ENCODE measurements around the gene C17orf67.
"Not testable (repeated sequence)": the region's sequence is repeated elsewhere in the genome, so short reads cannot be mapped to it uniquely, and the experiment has no call there.

The C17orf67 gene

GRCh38 chr17:56770427-56770826 lies 63.3 kb downstream of the C17orf67 start:
- DNase-seq, result no peak

- DNase-seq, result no peak
These were observed 68.3 kb downstream of the C17orf67 start for GRCh38 chr17:56765449-56765848.

- no peak for DNase-seq
These were observed 70.7 kb downstream of the C17orf67 start for GRCh38 chr17:56762988-56763387.

DNA sequence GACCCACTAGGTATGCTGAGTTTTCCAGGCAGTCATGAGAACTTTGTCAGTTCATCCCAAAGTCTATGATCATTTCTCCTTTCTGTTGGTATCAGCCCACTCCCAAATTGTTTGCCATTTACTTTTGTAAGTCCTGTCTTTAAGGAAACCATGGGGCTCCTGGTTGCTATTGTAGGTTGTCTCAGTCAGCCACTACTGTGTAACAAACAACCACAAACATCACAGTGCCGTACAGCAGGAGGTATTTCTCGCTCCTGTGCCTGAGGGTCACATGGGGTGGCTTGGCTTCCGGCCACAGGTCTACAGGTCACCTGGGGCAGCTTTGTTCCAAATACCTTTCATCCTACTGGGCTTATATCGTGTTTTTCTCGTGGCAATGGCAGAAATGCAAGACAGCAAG lies 71.6 kb downstream of the C17orf67 start:
- no peak for DNase-seq

DNA sequence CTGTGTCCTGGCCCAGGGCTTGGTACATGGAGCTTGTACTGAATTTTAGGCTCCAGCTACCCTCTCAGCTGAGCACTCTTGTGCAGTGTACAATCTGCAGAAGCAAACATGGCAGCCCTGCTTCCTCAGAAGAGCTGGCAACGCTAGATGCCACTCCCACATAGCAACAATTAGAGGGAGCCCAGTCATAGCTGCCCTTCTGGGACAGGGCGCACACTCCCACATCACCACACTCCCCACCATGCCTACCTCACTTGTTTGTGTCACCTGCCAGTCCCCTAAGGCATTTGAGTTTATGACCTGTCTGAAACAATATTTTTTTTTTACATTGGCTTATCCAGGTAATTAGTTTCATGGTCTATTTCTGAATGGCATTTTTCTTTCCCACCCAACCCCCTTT lies 72.3 kb downstream of the C17orf67 start:
- DNase-seq, result no peak

GRCh38 chr17:56757611-56758010 lies 76.1 kb downstream of the C17orf67 start:
- not testable (repeated sequence) for DNase-seq

DNA sequence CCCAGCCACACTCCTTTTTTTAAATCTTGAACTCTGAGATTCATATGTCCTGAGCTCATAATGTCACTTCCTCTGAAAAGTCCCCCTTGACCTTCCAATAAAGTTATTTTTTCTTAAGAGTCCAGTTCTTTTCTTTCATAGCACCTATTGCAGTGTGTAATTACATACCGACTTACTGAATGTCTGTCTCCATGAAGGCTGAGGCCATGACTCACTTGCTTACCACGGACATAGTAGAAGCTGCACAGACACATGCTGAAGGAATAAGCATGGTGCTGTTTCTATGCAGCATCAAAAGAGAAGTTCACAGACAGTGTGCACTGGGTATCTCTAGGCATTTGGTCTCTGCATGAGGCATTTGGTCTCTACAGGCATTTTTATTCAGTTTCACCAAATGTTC lies 77.2 kb downstream of the C17orf67 start:
- no peak for DNase-seq

DNA sequence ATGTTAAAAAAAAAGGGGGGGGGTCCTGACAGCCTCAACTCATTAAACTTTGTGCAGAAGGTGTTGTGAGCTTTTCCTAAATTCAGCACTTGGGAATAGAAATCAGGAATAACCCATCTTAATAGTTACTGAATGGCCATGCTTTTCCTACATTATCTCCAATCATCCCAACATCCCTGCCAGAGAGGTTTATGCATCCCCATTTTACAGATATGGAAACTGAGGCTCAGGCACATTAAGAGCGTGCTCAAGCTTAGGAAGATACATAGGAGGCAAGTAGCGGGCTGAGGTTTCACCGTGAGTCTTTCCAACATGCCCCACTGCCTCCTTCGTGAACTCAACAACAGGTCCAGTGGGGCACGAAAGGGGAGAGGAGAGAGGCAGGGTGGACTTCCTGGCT lies 78.4 kb downstream of the C17orf67 start:
- no peak for DNase-seq

- no peak for DNase-seq
These were observed 79.1 kb downstream of the C17orf67 start for GRCh38 chr17:56754523-56755208.

GRCh38 chr17:56752263-56752836 lies 81.4 kb downstream of the C17orf67 start:
- DNase-seq, result no peak

DNA sequence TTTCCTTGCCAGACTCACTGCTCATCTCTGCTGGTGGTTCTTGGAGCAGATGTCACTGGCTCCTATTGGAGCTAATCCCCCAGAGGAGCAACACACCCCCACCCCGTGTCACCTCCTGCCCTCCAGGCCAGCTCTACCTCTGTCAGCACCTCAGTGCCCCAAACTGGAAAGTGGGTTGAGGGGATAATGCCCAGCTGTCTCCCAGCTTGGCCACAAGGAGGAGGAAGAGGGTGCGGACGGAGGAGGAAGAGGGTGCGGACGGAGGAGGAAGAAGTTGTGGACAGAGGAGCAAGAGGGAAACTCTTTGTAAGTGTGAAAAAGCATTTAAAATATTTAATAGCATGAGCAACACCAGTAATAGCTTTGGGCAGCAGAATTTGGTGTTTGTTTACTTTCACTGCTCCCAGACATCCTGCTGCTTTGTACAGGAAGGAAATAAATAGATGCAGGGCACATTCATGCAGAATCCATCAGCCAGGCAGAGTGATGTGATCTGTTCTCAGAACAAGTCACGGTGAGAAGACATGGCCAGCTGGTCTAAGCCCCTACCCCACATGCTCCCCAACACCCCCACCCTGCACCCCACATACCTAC lies 82.5 kb downstream of the C17orf67 start:
- DNase-seq, result no peak

GRCh38 chr17:56744721-56745120 lies 89.0 kb downstream of the C17orf67 start:
- DNase-seq, result no peak

DNA sequence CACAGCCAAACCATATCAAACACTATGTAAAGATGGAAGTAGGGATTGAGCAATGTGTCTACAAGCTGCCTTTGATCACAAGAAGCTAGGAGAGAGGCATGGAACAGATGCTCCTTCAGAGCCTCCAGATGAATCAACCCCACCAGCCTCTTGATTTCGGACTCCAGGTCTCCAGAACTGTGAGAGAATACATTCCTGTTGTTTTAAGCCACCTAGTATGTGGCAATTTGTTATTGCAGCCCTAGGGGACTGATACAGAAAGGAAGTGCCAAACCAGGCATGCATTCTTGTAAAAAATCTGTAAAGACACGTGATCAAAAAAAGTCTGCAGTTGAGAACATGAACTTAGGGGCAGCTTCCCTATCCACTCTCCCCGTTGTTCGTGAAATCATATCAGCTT lies 91.1 kb downstream of the C17orf67 start:
- DNase-seq, result no peak

Measured in stimulated activated CD4-positive, alpha-beta T cell treated with anti-CD3 and anti-CD28 coated beads, Interleukin-2, amount 100 ng/mL, for 24 hours (primary cell).